Sigmoid colon (tissue), 4 donors: ENCODE measurements around the gene ATP2C1.

Experiments
- EP300 ChIP-seq, 4 donors: sonication (generic); formaldehyde crosslinking; IDR thresholded peaks; one replicate each; pipeline ENCODE4 v1.6.1; 2017; ENCODE audit warnings: antibody characterized with exemption in 4 of 4
- POLR2A ChIP-seq, 2 donors: fragments of 450-650 bp; IDR thresholded peaks; one replicate each; pipeline ENCODE4 v1.6.1; 2016; ENCODE audit warnings: antibody characterized with exemption in 2 of 2, mild to moderate bottlenecking in 2 of 2, moderate library complexity in 2 of 2
- POLR2AphosphoS5 ChIP-seq, 4 donors: sonication (generic); formaldehyde crosslinking; IDR thresholded peaks; one replicate each; pipeline ENCODE4 v1.6.1; 2017; ENCODE audit warnings: antibody characterized with exemption in 4 of 4

GRCh38 chr3:130844462-130844861, 49.4 kb upstream of the ATP2C1 start:
- TF ChIP-seq POLR2A (IDR thresholded peaks at IDR 0.05) (no peak), POLR2AphosphoS5 (IDR thresholded peaks at IDR 0.05) (no peak), EP300 (IDR thresholded peaks at IDR 0.05) (no peak)
